ENCODE measurements around the gene ELMOD1. TPM values are rescaled to one million over a fixed set of nuclear protein-coding genes. Genes with fewer than 3 reads are reported as not detected.
A peak's percentile ranks its signal among the peaks of the same experiment; 100 is the strongest.

ELMOD1 gene
- total RNA-seq, 1 donor from 2014 or later = 0.36 TPM

GRCh38 chr11:107623183-107623582 lies 32.2 kb downstream of the ELMOD1 start:
- no peak for DNase-seq (ENCODE audit: low spot score)
- peak; percentile 65 for ATAC-seq
- intact Hi-C loops (cut with DNase I) = no loop called here

GRCh38 chr11:107624983-107625684 lies 34.2 kb downstream of the ELMOD1 start:
- ATAC-seq (no peak), DNase-seq (ENCODE audit: low spot score) (no peak)
- intact Hi-C loops (cut with DNase I) = no loop called here

DNA sequence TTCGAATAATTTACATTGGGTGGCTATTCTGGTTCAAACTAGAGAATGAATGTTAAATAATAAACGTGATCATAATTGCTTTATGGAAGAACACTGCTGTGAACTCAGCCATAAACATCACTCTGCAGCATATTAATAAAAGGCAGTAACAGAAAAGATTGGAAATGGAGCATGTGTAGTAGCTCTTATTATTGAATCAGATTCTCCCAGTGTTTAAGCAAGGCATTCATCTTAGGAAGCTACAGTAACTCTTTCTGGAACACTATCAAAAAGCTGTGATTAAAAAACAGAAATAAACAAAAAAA lies 34.7 kb downstream of the ELMOD1 start:
- ATAC-seq (no peak), DNase-seq (ENCODE audit: low spot score) (no peak)
- intact Hi-C loops (cut with DNase I) = no loop called here

- ATAC-seq = no peak
- intact Hi-C loops (cut with DNase I) = no loop called here
Observed at GRCh38 chr11:107631043-107631442, 40.1 kb downstream of the ELMOD1 start.

GRCh38 chr11:107631931-107632330 lies 41.0 kb downstream of the ELMOD1 start:
- intact Hi-C loops (cut with DNase I) = no loop called here
- ATAC-seq (no peak), DNase-seq (ENCODE audit: low spot score) (no peak)

More at GRCh38 chr11:107631043-107631442, 40.1 kb downstream of the ELMOD1 start:
- no peak for DNase-seq (ENCODE audit: low spot score)

DNA sequence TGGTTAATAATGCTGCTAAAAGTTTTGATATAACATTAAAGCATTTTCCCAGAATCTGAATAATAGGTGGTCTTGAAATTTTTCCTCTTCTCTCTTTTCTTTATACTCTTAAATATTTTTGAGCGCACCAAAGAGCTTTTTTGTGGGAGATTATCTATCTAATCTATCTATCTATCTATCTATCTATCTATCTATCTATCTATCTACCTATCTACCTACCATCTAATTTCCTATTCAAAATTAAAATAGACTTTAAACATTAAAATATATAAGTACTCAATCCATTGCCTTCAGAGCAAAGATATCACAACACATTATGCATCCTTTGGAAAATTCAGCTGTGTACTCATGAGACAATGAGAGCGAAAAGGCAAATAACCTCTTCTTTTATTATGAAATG lies 55.8 kb downstream of the ELMOD1 start:
- intact Hi-C loops (cut with DNase I) = no loop called here
- DNase-seq (ENCODE audit: low spot score) (no peak), ATAC-seq (no peak)

- no peak for DNase-seq (ENCODE audit: low spot score)
- no peak for ATAC-seq
- intact Hi-C loops (cut with DNase I) = no loop called here
Observed at GRCh38 chr11:107648242-107648641, 57.3 kb downstream of the ELMOD1 start.

DNA sequence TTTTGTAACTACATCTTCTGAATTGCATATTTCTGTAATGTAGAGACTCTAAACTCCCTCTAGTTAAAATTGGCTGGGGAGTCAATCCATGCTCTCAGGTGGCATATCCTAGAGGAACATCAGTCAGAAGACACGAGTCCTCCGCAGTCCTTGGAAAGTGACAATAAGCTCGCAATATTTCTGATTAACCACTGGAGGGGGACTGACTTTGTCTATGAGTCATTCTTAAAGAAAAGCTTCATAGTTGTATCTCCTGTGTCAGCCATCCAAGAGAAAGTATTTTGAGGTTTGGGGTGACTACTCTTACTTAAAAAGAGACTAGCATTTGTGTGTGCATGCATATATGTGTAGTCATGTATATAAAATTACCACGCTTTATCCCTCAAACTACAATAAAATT lies 60.7 kb downstream of the ELMOD1 start:
- ATAC-seq (no peak), DNase-seq (ENCODE audit: low spot score) (no peak)
- intact Hi-C loops (cut with DNase I) = no loop called here

- DNase-seq (ENCODE audit: low spot score) (no peak), ATAC-seq (no peak)
- intact Hi-C loops (cut with DNase I) = no loop called here
Observed at GRCh38 chr11:107653076-107653475, 62.1 kb downstream of the ELMOD1 start.

DNA sequence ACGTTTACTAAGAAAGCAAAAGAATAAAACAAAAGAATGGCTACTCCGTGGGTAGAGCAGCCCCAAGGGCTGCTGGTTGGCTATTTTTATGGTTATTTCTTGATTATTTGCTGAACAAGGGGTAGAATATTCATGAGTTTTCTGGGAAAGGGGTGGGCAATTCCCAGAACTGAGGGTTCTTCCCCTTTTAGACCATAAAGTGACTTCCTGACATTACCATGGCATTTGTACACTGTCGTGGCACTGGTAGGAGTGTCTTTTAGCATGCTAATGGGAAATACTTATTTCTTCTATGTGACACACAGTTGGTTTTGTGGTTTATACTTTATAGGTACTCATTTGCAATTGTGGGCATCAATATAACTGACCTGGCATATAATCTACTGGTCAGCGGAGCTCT lies 64.7 kb downstream of the ELMOD1 start:
- ATAC-seq = no peak
- intact Hi-C loops (cut with DNase I) = no loop called here

DNA sequence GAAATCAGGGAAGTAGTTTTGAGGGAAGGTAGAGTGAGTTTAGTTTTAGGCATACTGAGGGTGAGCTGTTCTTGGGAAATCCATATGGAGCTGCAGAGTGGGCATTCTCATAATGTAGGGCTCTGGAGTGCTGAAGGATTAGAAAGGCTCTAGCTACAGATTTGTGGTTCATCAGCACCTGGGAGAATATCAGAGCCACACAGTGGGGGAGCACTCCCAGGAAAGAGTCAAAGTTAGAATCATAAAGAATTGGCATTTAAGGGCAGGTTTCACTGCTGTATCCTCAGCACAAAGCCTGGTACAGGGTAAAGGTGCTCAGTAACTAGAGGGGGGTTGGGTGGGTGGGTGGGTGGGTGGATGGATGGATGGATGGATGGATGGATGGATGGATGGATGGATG lies 68.4 kb downstream of the ELMOD1 start:
- DNase-seq (ENCODE audit: low spot score) (no peak), ATAC-seq (no peak)
- intact Hi-C loops (cut with DNase I) = no loop called here

More for the DNA sequence above, 64.7 kb downstream of the ELMOD1 start:
- DNase-seq (ENCODE audit: low spot score) = no peak

GRCh38 chr11:107660066-107660465 lies 69.1 kb downstream of the ELMOD1 start:
- intact Hi-C loops (cut with DNase I) = no loop called here
- ATAC-seq = no peak
- no peak for DNase-seq (ENCODE audit: low spot score)

- ATAC-seq (no peak), DNase-seq (ENCODE audit: low spot score) (no peak)
- intact Hi-C loops (cut with DNase I) = no loop called here
Observed at GRCh38 chr11:107661656-107662055, 70.7 kb downstream of the ELMOD1 start.

DNA sequence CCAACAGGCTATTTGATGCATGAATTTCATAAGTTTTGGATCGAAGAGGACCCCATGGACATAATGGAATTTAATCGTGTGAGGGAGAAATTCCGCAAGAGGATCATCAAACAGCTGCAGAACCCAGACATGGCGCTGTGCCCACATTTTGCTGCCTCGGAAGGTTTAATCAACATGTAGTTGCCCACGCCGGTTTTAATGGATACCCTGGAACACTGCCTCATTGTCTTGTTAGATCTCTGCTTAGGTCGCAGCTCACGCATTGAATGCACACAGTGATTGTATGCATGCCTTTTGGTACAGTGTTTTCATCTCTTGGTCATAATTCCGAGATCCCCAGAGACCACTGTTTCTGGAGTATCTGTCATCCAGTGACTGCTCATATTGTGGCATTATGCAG lies 74.1 kb downstream of the ELMOD1 start:
- no peak for DNase-seq (ENCODE audit: low spot score)
- intact Hi-C loops (cut with DNase I) = no loop called here
- no peak for ATAC-seq

DNA sequence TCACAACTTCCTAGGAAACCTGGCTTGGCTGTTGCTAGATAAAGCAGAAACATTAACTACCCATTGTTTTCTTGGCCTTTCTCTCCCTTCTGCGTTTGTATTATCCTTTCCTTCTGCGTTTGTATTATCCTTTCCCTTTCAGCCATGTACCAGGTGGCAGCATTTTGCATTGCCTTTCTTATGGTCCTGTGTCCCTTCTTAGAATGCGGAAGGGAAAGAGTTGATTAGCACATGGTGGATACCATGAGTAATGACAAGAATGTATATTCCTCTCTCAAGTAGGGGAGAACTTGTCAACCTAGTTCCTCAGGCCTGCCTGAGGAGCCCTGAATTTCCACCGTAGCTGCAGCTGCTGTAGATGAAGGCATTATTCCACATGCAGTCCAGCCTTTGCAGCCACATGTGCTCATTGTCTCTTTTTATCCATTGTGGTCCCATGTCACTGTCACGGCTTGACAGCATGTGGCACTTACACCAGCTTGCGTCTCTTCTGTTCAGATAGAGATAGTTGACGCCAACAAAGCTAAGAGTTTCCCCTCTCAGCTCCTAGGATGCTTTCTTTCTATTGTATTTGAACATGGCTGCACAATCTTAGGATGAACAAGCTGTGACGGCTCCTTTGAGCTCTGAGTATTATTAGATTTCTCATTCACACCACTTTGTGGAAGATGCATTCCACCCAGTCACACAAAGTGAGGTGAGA lies 76.1 kb downstream of the ELMOD1 start:
- DNase-seq (ENCODE audit: low spot score) (no peak), ATAC-seq (no peak)
- intact Hi-C loops (cut with DNase I) = no loop called here

- intact Hi-C loops (cut with DNase I) = no loop called here
- ATAC-seq (no peak), DNase-seq (ENCODE audit: low spot score) (no peak)
Observed at GRCh38 chr11:107669191-107669740, 78.3 kb downstream of the ELMOD1 start.

GRCh38 chr11:107669893-107670601 lies 79.1 kb downstream of the ELMOD1 start:
- no peak for DNase-seq (ENCODE audit: low spot score)
- intact Hi-C loops (cut with DNase I) = no loop called here
- no peak for ATAC-seq

DNA sequence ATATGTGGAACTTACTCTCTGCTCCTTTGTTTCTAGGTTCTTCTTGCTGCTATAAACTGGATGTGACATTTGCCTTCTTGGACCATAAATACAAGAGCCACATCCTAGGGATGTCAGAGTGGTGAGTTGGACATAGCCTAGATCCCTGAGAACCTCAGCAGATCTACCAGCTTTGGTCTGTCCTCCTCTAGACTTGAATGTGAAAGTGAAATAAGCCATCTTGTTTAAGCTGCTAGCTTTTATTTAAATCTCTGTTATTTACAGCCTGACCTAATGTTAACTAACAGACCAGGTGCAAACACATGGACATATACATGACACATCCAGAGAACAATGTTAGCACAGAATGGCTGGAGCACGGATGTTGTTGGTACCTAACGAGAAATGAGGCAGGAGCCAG lies 85.0 kb downstream of the ELMOD1 start:
- intact Hi-C loops (cut with DNase I) = no loop called here
- no peak for DNase-seq (ENCODE audit: low spot score)
- ATAC-seq = no peak

- intact Hi-C loops (cut with DNase I) = no loop called here
- DNase-seq (ENCODE audit: low spot score) = no peak
- no peak for ATAC-seq
Observed at GRCh38 chr11:107676336-107677057, 85.5 kb downstream of the ELMOD1 start.
